Brain pericyte (primary cell): Measurements from ENCODE around the gene APLNR.
A peak's percentile ranks its signal among the peaks of the same experiment; 100 is the strongest.
"Not testable (repeated sequence)": the region's sequence is repeated elsewhere in the genome, so short reads cannot be mapped to it uniquely, and the experiment has no call there.

ENCODE experiments used
- DNase-seq: peaks from one replicate; pipeline ENCODE4 v3.0.0-alpha.2; 2012; ENCODE audit warnings: low read depth, low spot score

APLNR gene

DNA sequence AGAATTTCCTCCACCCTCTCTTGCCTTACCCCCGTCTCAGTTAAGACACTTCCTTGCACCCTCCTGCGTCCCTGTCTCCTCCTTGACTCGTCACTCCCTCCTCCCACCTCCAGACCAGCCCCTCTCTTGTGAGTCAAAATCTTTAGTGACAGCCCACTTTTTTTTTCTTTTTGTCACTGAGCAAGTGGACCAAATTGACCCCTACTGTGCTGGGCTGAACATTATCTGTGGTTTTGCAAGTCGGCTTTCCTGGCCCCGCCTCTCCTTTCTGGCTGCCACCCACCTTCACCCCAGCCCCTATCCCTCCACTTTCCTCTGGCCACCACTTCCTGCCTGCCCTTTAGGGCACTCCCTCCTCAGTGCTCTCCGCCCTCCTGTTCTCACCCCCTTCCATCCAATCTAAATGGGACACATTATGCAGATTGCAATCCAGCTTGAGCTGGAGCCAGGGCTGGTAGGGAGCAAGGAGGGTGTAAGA is at the start of gene APLNR:
Gene APLNR (minus strand): TSS at position 47 of the 478 bp plus-strand sequence. CDS start 246 bp downstream, outside the sequence.
- DNase-seq, result no peak

DNA sequence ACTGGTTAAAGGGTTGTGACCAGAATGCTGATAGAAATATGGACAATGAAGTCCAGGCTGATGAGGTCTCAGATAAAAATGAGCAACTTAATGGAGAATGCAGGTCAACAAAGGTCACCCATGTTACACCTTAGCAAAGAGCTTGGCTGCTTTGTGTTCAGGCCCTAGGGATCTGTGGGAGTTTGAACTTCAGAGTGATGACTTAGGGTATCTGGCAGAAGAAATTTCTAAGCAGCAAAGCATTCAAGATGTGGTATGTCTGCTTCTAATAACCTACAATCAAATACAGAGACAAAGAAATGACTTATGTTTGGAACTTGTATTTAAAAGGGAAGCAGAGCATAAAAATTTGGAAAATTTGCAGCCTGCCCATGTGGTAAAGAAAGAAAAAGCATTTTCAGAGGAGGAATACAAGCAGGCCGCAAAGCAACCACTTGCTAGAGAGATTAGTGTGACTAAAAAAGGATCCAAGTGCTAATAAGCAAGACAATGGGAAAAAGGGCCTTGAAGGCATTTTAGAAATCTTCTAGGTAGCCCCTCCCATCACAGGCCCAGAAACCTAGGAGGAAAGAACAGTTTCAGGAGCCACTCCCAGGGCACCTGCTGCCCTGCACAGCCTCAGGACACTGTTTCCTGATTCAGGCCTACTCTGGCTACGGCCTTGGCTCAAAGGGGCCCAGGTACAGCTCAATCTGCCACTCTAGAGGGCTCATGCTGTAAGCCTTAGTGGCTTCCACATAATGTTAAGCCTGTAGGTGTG is 46.4 kb upstream of the APLNR start:
- DNase-seq, result no peak

DNA sequence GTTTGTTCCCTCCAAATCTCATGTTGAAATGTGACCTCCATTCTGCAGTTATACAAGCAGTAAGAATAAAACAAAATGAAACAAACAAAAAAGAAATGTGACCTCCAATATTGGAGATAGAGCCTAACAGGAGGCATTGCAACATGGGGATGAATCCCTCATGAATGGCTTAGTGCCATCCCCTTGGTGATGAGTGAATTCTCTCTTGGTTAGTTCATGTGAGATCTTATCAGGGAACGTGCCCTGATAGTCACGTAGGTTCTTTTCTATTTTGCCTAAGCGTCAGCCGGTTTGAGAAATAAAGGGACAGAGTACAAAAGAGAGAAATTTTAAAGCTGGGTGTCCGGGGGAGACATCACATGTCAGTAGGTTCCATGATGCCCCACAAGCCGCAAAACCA is 44.5 kb upstream of the APLNR start:
- DNase-seq, result not testable (repeated sequence)

DNA sequence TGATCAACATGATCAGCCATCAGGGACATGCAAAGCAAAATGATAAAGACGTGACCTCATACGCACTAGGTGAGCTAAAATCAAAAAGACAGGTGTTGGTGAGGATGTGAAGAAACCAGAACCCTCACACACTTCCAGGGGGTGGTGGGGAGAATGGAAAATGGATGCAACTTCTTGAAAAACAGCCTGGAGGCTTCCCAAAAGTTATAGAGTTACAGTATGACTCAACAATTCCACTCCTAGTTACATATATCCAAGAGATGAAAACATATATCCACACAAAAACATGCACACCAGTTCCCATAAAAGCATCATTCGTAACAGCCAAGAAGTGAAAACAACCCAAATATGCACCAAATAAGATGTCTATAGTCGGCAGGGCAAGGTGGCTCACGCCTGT is 42.1 kb upstream of the APLNR start:
- DNase-seq, result no peak

DNA sequence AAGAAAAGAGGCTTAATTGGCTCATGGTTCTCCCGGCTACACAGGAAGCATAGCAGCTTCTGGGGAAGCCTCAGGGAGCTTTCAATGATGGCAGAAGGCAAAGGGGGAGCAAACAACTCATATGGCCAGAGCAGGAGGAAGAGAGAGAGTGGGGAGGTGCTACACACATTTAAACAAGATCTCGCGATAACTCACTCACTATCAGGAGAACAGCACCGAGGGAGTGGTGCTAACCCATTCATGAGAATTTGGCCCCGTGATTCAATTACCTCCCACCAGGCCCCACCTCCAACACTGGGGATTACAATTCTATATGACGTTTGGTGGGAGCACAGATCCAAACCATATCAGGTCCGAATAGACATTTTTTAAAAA is 41.7 kb upstream of the APLNR start:
- DNase-seq, result no peak

DNA sequence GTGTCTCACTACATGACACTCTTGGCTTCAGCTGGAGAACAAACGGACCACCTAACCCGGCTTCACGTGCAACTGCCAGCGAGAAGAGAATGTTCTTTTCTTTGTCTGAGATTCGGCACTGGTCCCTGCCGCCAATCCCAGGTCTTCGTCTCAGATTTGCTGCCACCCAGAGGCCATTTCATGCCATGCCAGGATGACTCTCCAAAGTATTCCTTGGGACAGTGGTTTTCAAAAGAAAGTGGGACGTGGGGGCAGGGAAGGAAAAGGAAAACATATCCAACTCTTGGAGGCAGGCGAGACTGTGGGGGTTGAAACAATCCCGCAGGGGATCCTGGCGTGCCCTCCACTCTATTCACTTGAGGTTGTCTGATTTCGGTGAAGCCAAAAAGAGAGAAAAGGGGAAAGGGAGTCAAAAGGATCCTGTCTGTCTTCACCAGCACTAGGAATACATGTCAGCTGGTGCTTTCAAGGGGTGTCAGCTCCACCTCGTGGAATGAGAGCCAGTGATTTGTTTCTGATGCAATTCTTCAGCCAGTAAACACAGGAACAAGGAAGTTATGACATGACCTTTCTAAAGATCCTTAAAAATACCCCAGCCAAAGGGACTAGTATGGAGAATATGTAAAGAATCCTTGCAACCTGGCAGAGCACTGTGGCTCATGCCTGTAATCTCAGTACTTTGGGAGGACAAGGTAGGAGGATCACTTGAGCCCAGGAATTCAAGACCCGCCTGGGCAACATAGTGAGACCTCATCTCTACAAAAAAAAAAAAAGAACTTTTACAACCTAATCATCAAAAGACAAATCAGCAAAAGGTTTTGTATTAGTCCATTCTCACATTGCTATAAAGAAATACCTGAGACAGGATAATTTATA is 41.0 kb upstream of the APLNR start:
- DNase-seq, result peak; percentile 24

DNA sequence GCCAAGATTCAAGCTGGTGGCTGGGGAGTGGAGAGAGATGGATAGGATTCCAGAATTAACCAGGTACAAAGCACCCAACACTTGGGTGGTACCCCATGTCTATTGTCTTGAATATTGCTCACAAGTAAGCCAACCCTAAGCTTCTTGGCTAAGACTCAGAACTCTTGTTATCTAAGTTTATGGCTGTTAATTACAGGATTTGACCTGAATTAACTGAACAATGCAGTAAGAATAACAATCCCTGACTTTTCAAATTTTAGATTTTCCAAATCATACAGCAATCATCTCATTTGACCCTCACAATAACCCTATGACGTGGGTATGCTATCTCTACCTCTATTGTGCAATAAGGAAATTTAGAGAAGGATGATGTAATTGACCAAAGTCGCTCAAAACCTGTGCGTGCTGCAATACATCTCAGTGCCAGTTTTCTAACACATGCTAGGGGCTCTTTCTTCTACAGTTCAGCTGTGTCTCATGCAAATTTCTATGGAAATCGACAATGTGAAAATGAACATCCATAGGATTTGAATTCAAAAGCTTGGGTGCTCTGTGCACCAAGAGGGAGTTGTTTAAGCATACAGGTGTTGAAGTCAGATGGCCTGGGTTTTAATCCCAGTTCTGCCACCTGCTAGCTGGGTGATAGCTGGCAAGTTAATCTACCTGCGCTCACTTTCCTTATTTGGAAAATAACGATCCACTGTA is 40.1 kb upstream of the APLNR start:
- DNase-seq, result no peak

DNA sequence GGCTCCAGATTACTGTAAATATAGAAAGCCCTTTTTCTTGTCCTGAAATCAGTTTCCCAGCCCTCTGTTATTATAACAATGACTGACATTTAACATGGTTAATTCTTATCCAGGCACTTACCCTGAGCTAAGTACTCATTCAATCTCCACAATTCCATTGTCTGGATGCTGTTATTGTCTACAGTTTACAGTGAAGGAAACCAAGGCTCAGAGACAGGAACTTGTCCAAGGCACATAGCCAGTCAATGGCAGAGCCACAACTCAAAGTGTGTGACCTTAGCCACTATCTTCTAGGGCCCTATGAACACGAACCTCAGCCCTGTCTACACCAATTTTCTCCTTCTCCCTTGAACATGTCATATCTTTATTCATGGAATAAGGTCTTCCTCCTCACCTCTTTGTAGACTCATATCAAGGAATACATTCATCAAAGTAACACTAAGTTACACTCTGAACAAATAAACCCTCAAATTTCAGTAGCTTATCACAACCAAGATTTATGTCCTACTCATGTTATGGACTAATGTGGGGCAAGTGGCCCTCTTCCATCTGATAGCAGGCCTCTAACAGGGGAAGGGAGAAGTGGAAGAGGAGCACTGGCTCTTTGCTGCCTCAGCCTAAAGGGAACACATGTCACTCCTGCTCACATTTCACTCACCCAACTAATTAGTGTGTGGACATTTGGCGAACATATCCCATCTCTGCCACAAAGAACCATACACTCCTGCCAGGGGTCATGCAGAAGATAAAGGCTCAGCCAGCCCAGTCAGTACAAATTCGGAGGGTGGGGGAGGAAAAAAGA is 39.3 kb upstream of the APLNR start:
- DNase-seq, result no peak

DNA sequence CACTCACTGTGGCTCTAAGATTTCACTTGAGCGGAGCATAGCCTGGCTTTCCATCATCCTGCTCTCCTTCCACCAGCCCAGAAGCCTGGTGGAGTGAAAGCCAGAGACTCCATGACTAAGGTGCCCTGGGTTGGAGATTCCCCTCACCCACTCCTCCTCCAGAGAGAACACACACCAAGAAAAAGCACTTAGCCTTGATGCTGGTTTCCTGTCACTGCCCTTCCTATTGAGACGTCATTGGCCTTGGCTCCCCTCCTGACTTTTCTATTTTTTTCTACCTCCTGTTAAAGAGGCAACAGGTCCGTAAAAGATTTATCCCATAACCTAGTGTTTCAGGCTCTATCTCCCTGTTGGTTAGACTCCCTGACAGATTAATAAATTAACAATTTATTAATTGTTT is 38.5 kb upstream of the APLNR start:
- DNase-seq, result no peak

DNA sequence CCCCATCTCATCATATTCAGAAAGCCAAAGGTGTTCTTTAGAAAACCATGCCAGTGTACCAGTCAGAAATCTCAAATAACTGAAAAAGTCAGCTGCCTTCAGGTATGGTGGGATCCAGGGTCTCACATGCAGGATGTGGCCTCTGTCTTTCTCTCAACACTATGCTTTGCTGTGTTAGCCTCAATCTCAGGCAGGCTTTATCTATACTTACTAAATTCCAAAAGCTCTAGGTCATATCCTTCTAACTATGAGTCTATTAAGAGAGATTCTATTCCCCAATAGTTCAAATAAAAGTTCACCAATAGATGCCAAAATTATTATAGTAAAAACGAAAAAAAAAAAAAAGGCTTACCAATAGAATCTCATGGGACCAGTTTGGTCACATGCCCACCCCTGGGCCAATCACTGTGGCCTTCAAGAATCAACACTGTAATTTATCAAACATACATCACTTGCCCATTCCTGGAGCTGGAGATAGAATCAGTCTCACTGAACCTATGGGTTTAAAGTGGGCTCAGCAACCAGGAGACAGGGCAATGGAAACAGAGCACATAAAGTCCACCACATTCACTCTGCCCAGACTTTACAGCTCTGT is 38.0 kb upstream of the APLNR start:
- no peak for DNase-seq

DNA sequence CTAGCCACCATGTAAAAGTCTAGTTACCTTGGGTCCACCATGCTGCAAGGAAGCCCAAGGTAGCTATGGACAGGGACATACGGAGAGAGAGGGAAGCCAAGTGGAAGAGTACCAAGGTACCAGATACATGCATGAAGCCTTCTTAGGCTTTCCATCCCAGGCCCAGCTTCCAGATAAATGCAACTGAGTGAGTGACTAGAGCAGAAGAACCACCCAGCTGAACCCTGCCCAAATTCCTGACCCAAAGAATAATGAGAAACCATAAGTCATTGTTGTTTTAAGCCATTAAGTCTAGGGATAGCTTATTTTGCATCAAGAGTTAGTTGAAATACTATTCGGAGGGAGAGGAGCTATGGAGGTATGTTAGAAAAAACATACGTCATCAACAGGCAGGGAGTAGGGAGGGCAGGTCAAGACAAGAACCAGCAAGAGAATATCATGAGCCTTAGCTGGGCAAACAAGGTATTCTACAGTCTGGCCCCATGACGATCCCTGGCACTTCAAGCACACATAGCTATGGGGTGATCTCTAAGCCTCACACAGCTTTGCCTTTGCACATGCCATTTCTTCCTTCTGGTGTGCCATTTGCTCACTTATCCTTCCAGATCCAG is 36.5 kb upstream of the APLNR start:
- no peak for DNase-seq

DNA sequence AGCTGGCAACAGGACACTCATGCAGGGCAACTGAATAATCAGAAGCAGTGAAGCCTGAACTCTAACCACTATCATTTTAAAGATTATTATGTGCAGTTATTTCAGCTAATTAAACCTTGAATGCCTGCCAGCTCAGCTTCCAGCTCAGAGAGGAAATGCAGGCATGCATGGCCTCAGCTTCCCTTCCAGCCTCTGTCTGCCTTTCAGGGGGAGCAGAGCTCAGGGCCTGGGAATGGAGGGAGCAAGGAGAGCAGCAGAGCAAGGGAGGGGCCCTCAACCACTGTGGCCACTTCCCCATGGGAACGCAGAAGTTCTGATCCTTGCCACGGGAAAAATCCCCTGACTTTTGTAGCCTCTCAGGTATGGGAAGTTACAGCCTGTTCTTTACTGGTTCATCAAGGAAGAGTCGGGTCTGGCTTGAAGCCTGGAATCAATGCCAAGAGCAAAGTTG is 32.5 kb upstream of the APLNR start:
- no peak for DNase-seq

DNA sequence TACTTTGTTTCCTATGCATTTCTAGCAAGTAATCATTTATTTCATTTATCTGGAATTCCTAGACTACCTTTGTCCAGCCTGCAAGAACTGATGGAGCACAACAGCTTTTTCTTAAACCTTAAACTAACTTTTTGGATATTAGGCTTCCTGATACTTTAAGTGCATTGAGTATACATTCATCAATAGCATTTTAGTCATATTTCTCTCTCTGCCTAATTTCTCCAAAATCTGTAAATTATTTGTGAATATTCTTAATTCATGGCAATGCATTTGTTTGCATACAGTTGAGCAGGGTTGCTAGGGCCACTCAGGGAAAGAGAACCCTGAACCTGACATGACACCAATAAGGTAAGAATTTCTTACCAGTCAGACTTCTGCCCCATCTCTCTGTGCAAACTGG is 29.1 kb upstream of the APLNR start:
- no peak for DNase-seq

DNA sequence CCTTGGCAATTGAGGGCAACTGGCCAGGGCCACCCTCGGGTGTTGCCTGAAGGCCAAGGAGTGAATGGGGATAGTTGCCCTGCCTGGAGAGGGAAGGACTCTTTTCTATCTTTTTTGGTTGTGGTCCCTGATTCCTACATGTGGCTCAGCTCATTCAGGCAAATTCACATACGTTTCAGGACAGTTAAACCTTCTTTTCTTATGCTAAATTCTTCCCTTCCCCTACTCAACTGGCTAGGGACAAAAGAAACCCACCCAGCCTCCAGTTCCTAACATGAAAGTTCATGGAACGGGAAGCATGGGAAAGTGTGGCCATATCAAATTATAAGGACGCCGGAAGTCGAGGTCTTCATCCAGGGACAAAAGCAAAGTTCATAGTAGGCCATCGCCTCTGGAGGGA is 26.3 kb upstream of the APLNR start:
- DNase-seq, result no peak

DNA sequence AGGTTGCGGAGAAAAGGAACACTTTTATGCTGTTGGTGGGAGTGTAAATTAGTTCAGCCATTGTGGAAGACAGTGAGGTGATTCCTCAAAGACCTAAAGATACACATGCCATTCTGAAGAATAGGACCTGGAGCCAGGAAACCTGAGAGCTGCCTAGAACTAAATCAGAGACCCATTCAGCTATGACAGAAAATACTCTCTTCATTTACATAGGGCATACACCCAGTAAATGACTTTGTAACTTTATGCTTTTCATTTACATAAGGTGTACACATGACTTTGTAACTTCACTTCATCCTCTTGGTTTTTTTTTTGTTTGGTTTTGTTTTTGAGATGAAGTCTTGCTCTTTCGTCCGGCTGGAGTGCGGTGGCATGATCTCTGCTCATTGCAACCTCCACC is 25.1 kb upstream of the APLNR start:
- no peak for DNase-seq

DNA sequence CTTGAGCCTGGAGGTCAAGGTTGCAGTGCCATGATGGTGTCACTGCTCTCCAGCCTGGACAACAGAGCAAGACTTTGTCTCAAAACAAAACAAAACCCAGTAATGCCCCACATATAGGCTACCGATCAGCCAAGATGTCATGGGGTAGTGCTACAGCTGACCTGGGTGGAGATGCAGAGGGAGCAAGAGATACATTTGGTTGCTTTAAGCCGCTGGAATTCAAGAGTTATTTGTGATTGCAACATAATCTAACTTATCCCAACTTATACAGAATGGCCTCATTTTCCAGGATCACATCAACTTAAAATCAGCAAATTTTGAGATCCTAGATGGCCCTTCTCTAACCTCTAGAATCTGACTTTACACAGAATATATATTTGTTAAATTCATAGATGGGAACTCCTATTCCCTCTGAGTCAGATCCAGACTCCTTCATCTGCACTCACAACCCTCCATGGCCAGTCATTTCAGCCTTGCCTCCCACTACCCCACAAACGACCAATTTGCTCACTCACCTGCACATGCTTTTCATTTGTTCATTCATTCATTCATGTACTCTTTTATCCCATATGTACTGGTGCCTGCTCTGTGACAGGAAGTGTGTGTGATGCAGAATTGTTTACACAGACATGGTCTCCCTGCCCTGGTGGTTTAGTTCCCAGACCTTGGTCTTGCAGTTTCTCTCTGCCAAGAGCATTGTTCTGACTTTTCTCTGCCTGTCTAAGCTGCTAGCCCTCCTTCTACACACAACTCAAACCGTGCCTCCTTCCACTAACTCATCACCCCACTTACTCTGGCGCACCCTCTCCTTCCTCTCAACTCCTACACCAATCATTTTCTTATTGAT is 24.1 kb upstream of the APLNR start:
- no peak for DNase-seq

DNA sequence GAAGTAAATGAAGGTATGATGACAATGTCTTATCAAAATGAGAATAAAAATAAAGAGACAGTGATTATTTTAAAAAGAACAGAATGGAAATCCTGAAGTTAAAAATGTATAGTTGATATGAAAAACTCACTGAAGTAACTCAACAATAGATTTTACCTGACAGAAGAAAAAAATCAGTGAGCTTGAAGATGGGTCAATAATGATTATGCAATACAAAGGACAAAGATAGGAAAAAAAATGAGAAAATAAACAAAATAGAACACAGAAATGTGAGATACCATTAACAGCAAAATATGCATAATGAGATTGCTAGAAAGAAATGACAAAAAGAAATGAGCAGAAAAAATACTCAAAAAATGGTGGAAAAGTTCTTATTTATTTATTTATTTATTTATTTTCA is 19.1 kb upstream of the APLNR start:
- DNase-seq, result no peak

DNA sequence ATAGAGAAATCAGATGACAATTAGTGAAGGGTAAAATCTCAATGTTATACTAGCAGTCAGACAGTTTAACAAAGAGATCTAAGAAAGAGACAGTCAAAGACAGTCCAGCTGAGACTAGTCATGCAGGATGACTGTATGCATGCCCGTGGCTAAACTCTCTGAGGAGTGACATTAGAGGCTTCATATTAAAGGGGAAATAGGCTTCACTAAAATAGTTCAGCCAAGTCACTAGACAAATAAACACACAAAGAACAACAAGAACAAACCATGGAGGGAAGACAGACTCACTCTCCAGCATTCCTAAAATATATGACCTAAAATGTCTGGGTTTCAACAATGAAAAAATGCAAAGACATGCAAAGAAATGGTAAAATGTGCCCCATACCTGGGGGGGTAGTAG is 18.6 kb upstream of the APLNR start:
- DNase-seq, result no peak

DNA sequence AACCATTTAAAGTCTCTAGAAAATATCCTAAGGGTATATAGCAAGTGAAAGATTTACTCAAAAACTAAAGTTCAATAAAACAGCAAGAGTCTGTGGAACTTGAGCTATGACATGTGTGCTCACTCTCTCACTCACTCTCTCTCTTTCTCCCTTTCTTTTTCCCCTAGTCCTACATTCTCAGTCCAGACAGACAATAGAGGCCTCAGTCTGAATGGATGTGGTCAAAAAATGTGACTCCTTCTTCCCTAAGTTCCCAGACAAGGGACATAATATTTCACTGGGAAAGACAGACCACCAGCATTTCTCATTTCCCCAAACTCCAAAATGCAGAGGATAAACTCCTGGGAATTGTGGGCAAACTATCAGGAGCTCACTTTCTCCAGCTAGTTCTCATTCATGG is 17.6 kb upstream of the APLNR start:
- no peak for DNase-seq
